Type B pancreatic cell (in vitro differentiated cells): ENCODE results near the gene TCFL5. TPM values are rescaled to one million over a fixed set of nuclear protein-coding genes. Genes with fewer than 3 reads are reported as not detected.

ENCODE experiments used
- DNase-seq: peaks from one replicate; pipeline ENCODE4 v3.0.0; 2021; ENCODE audit warnings: mixed read lengths; ENCODE audit not compliant: unreplicated experiment; ENCODE audit errors: extremely low spot score
- H3K27ac Mint-ChIP-seq: 2 replicates; pipeline ENCODE4 v1.8.0; 2021; ENCODE audit warnings: mild to moderate bottlenecking, mixed read lengths
- H3K27me3 Mint-ChIP-seq: 2 replicates; pipeline ENCODE4 v1.8.0; 2021; ENCODE audit warnings: mixed read lengths
- H3K36me3 Mint-ChIP-seq: 2 replicates; pipeline ENCODE4 v1.8.0; 2021; ENCODE audit warnings: mixed read lengths
- H3K4me1 Mint-ChIP-seq: one replicate; pipeline ENCODE4 v1.8.0; 2021; ENCODE audit warnings: mixed read lengths; ENCODE audit not compliant: unreplicated experiment
- H3K4me3 Mint-ChIP-seq: 2 replicates; pipeline ENCODE4 v1.8.0; 2021; ENCODE audit warnings: mild to moderate bottlenecking, mixed read lengths
- H3K9me3 Mint-ChIP-seq: 2 replicates; pipeline ENCODE4 v1.8.0; 2021; ENCODE audit warnings: mixed read lengths
- total RNA-seq: library from RNA; stranded (reverse); gene quantifications from 2 replicates; pipeline ENCODE4 v1.2.1, GENCODE V29; 2021; ENCODE audit warnings: low replicate concordance
- TF ChIP-seq, protein P1 (sequence below): fragments of 200-600 bp; sonication (generic); conservative IDR thresholded peaks from 2 replicates; pipeline ENCODE4 v1.5.0; 2021; ENCODE audit warnings: antibody characterized with exemption, mild to moderate bottlenecking

Gene TCFL5
- total RNA-seq, 1 donor from 2014 or later, result 11.8 TPM

DNA sequence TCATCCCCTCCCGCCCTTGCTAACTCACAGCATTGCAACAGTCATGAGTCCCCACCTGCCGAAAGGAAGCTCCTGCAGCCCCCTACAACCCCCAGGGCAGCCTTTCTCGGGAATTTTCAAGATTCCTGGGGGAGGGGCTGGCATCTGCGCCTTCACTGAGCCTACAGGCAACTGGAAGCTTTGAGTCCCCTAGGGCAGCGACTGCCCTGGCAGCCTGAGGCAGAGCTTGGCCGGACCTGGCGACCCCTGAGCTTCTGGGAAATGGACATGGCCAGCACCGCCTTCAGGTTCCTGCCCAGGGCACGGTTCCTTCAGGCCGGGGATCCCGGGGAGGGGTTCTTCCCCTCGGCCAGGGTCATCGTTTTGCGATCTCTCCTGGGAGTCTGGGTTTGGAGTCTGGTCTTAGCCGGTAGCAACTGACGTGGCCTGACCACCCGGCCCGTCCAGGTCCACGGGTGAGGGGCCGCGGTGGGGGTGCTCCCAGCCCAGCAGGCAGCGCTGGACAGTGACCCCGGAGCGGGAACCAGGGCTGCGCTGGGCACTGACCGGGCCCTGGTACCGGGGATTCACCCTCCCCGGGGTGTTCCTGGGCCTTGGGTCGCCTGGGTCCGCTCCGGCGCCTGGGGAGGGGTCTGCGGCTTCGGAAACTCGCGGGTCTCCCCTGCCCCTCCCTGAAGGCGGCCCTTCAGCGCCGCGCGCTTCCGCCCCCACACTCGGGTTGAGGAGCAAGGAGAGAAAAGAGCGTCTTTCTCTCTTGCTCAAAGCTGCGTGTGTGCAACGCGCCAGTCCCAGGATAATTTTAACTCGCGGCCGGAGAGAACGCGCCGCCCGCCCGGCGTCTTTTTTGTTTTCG lies 45.4 kb downstream of the TCFL5 start:
- no peaks in the 10 kb centered on the region for H3K9me3 Mint-ChIP-seq
- TF ChIP-seq, protein P1, sequence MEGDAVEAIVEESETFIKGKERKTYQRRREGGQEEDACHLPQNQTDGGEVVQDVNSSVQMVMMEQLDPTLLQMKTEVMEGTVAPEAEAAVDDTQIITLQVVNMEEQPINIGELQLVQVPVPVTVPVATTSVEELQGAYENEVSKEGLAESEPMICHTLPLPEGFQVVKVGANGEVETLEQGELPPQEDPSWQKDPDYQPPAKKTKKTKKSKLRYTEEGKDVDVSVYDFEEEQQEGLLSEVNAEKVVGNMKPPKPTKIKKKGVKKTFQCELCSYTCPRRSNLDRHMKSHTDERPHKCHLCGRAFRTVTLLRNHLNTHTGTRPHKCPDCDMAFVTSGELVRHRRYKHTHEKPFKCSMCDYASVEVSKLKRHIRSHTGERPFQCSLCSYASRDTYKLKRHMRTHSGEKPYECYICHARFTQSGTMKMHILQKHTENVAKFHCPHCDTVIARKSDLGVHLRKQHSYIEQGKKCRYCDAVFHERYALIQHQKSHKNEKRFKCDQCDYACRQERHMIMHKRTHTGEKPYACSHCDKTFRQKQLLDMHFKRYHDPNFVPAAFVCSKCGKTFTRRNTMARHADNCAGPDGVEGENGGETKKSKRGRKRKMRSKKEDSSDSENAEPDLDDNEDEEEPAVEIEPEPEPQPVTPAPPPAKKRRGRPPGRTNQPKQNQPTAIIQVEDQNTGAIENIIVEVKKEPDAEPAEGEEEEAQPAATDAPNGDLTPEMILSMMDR, result no peak
- H3K4me3 Mint-ChIP-seq, result peak overlapping the region; percentile 82
- H3K27ac Mint-ChIP-seq, result peak overlapping the region; percentile 85
- peaks cover 16% of the 10 kb centered on the region for H3K27me3 Mint-ChIP-seq
- H3K4me1 Mint-ChIP-seq, result peaks cover 8% of the 10 kb centered on the region
- H3K36me3 Mint-ChIP-seq, result no peaks in the 10 kb centered on the region
- DNase-seq, result no peak

DNA sequence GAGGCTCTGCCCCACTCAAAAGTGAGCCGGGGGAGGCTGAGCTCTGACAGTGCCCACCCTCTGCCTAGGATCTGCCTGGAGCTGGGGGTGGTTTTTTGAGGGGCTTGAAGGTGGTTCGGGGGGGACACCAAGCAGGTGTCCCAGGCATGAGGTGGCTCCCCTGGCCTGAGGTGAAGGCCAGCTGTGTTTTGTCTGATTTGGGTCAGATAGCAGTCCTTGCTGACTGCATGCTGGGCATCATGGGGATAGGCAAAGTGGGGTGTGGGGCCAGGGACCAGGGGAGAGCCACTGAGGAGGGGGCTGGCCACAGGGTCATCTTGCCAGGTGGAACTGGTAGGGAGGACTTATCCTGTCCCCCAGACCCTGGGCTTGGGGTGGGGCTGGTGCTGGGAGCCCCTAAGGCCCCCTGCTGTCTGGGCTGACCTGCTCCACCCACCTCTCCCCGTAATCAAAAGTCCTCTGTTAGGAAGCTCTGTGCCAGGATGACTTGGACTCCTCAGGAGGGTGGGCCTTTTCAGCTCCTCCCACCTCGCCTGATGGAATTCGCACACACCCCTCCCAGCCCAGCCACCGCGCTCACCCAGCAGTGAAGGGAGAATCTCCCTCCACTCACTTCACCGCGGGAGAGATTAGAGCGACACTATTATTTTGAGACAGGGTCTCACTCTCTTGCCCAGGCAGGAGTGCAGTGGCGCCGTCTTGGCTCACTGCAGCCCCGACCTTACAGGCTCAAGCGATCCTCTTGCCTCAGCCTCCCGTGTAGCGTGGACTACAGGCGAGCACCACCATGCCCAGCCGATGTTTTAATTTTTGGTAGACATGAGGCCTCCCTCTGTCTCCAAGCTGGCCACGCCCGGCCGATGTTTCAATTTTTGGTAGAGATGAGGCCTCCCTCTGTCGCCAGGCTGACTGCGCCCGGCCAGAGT lies 46.3 kb downstream of the TCFL5 start:
- TF ChIP-seq, protein P1, result no peak
- Mint-ChIP-seq H3K27ac (peak overlapping the region; percentile 85), H3K4me3 (peak overlapping the region; percentile 82), H3K36me3 (no peaks in the 10 kb centered on the region), H3K27me3 (peaks cover 16% of the 10 kb centered on the region), H3K4me1 (peaks cover 8% of the 10 kb centered on the region), H3K9me3 (no peaks in the 10 kb centered on the region)
- DNase-seq, result no peak

DNA sequence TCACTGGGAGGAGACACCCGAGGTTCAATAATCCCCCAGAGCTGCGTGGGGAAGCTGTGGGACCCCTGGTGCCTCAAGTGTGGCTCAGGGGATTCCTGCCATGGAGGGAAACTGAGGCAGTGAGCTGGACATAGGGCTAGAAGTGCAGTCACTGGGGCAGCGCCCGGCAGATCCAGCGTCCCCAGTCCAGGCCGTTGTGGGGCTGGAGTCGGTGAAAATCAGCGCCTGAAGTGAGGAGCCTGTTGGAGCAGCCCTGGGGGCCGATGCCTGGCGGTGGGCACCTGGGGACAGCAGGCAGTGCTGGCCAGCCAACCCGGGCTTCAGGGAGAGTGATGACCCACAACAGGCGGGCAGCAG lies 46.9 kb downstream of the TCFL5 start:
- Mint-ChIP-seq H3K36me3 (no peaks in the 10 kb centered on the region), H3K27me3 (peaks cover 16% of the 10 kb centered on the region), H3K4me3 (no peak overlapping the region), H3K9me3 (no peaks in the 10 kb centered on the region), H3K27ac (no peak overlapping the region), H3K4me1 (peaks cover 8% of the 10 kb centered on the region)
- TF ChIP-seq, protein P1, result no peak
- DNase-seq, result no peak

DNA sequence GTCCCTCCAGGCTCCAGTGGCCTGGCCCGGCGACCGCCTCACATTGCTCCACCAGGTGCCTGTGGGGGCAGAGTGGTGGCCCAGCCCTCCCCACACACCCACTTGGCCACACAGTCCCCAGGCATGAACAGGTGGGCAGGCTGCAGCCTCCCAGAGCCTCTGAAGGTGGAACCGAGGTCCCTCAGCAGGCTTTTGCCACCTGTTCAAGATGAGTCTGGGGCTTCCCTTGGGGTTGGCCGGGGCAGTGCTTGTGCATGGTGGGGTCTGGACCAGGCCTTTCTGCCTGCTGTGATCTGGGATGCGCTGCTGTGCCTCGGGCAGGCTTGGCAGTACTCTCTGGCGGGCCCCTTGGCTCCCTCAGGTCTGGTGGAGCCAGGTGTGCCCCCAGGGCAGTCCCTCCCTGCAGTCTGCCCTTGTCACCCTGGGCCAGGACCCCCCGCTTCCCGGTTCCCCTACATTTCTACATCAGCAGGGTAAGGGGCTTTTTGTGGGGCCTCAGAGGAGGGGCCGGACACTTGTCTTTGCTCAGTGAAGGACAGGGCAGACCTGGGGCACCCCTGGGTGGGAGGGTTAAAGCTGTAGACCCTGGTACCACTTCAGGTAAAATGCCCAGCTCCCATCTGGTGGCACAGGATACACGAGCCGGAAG lies 47.4 kb downstream of the TCFL5 start:
- peaks cover 8% of the 10 kb centered on the region for H3K4me1 Mint-ChIP-seq
- no peaks in the 10 kb centered on the region for H3K9me3 Mint-ChIP-seq
- no peak for DNase-seq
- H3K4me3 Mint-ChIP-seq, result no peak overlapping the region
- peaks cover 16% of the 10 kb centered on the region for H3K27me3 Mint-ChIP-seq
- no peak overlapping the region for H3K27ac Mint-ChIP-seq
- TF ChIP-seq, protein P1, result no peak
- H3K36me3 Mint-ChIP-seq, result no peaks in the 10 kb centered on the region

DNA sequence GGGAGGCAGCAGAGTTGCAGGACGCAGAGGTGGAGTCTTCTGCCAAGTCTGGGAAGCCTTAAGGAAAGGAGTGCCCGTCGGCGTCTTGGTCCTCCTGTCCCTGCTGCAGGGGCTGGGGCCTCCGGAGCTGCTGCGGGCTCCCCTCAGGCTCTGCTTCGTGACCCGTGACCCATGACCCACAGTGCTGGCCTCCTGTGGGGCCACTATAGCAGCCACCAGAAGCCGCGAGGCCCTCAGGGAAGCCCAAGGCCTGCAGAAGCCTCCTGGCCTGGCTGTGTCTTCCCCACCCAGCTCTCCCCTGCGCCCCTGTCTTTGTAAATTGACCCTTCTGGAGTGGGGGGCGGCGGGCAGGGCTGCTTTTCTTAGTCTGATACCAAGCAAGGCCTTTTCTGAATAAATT lies 48.0 kb downstream of the TCFL5 start:
- Mint-ChIP-seq H3K27ac (no peak overlapping the region), H3K4me1 (peaks cover 8% of the 10 kb centered on the region), H3K9me3 (no peaks in the 10 kb centered on the region), H3K27me3 (peaks cover 16% of the 10 kb centered on the region), H3K4me3 (no peak overlapping the region), H3K36me3 (no peaks in the 10 kb centered on the region)
- TF ChIP-seq, protein P1, result no peak
- no peak for DNase-seq
